Measurements from ENCODE around the gene WDR13. TPM values are rescaled to one million over a fixed set of nuclear protein-coding genes. Genes with fewer than 3 reads are reported as not detected.
"Not testable (repeated sequence)": the region's sequence is repeated elsewhere in the genome, so short reads cannot be mapped to it uniquely, and the experiment has no call there.

The WDR13 gene
- total RNA-seq, result 10 to 100 TPM; 37.8 to 44.5 TPM

DNA sequence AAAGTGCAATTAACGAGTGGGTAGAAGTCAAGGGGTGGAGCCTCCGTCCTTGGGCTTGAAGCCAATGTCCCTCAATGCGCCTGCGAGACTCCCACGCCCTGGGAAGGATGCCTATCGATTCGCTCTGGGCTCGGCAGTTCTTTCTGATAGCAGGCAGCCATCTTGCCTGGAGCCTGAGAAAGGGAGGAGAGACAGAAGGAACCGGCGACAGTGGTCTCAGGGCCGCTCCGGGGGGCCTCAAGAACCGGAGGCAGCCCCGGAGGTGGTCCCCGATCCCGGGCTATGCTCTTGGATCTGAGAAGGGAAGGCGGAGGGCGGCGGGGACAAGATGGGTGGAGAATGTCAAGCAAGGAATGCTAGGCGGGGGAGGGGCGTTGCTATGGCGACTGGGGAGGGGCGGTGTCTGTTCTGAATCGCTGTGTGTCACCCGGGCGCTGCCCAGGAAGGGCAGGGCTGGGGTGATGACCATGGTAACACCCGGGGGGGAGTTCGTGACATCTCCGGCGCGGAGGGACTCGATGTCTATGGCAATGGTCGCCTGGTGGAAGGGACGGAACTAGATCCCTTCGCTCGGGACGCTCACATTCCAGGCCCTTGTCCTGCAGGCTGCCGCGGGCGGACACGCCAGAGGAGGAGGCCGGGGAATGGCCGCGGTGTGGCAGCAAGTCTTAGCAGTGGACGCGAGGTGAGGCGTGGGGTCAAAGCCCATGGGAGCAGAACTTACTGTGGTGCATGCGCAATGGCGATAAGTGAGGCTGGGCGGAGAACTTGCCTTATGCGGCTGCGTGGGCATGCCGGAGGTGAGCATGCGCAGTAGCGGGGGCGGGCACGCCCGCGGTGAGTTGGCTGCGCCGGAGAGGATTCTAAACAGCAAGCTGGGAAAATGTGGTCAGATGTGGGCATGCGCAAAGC lies at the start of gene WDR13:
Gene WDR13 (plus strand): TSS at position 140 of the 912 bp plus-strand sequence. CDS start 505 bp downstream, at position 645.
- ChIA-PET POLR2A (no interaction called here), CTCF (interaction anchor here (0.9 kb wide), 1 partner anchor 19 kb away, joined by 5 read pairs; no protein-coding TSS in a partner anchor)
- peak within 1 kb of the TSS; percentile 99 for H3K27ac Mint-ChIP-seq
- peaks cover 6% of the 10 kb centered on the region for H3K36me3 Mint-ChIP-seq (ENCODE audit: low read depth)
- no peaks in the 10 kb centered on the region for H3K9me3 Mint-ChIP-seq
- peak within 1 kb of the TSS; percentile 95 for H3K4me3 Mint-ChIP-seq
- H3K27me3 Mint-ChIP-seq, result no peaks in the 10 kb centered on the region
- H3K4me1 Mint-ChIP-seq, result peaks cover 12% of the 10 kb centered on the region
- DNase-seq, result peak; percentile 91

DNA sequence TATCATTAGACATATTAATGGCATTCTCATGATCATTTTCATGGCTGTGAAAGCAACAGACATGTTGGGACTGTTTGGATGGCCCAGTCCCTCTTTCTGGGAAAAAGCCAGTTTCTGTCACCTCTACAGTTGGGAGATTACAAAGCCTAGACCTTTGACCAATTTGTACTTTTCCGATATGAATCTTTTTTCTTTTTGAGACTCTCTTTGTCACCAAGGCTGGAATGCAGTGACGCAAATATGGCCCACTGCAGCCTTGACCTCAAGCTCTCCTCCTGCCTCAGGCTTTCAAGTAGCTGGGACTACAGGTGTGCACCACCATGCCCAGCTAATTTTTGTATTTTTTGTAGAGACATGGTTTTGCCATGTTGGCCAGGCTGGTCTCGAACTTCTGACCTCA lies 48.4 kb upstream of the WDR13 start:
- ChIA-PET CTCF (no interaction called here), POLR2A (no interaction called here)
- Mint-ChIP-seq H3K9me3 (no peaks in the 10 kb centered on the region), H3K4me3 (no peak overlapping the region), H3K27ac (no peak overlapping the region), H3K36me3 (ENCODE audit: low read depth) (peaks cover 21% of the 10 kb centered on the region), H3K27me3 (no peaks in the 10 kb centered on the region), H3K4me1 (peaks cover 1% of the 10 kb centered on the region)
- no peak for DNase-seq

DNA sequence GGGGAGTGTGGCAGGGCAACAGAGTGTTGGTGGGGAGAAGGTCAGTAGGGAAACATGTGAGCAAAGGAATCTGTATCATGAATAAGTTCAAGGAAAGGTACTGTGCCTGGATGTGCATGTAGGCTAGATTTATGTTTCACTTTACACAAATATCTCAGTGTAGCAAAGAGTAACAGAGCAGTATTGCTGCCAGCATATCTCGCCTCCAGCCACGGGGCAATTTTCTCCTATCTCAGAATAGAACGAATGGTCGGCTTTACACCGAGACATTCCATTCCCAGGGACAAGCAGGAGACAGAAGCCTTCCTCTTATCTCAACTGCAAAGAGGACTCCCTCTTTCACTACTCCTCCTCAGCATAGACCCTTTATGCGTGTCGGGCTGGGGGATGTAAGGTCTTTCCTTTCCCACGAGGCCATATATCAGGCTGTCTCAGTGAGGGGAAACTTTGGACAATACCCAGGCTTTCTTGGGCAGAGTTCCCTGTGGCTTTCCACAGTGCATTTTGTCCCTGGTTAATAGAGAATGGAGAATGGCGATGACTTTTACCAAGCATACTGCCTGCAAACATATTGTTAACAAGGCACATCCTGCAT lies 41.5 kb upstream of the WDR13 start:
- H3K9me3 Mint-ChIP-seq, H3K27me3 Mint-ChIP-seq, H3K4me1 Mint-ChIP-seq, CTCF ChIA-PET, DNase-seq, H3K4me3 Mint-ChIP-seq, POLR2A ChIA-PET, H3K27ac Mint-ChIP-seq: not testable (repeated sequence)
- peaks cover 18% of the 10 kb centered on the region for H3K36me3 Mint-ChIP-seq (ENCODE audit: low read depth)

DNA sequence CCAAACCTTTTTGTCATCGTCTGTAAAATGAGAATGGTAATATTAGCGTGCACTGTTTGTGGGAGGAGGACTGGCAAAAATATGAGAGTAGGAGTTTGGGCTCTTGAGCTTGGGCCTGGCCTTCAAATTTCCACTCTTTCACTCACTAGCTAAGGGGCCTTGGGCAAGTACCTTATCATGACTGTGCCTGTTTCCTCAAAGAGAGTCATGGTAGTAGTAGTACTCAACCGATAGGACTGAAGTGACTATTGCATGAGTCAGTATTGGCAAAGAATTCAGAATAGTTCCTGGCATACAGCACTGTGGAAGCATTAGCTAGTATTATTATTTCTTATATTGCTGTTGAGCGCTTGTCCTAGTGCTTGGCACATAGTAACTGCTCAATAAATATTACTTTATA lies 39.0 kb upstream of the WDR13 start:
- Mint-ChIP-seq H3K27ac (no peak overlapping the region), H3K36me3 (ENCODE audit: low read depth) (peaks cover 19% of the 10 kb centered on the region), H3K4me1 (no peaks in the 10 kb centered on the region), H3K4me3 (no peak overlapping the region), H3K9me3 (no peaks in the 10 kb centered on the region), H3K27me3 (no peaks in the 10 kb centered on the region)
- CTCF ChIA-PET, result interaction anchor here (0.6 kb wide), 1 partner anchor 16 kb away, joined by 4 read pairs; no protein-coding TSS in a partner anchor
- no peak for DNase-seq
- POLR2A ChIA-PET, result no interaction called here

DNA sequence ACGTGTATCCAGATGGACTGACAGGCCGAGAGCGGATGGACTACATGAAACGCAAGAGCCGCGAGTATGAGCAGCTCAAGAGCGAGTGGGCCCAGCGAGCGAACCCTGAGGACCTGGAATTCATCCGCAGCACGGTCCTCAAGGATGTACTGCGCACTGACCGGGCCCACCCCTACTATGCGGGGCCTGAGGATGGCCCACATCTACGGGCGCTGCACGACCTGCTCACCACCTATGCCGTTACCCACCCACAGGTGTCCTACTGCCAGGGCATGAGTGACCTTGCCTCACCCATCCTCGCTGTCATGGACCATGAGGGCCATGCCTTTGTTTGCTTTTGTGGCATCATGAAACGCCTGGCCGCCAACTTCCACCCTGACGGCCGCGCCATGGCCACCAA lies 37.7 kb upstream of the WDR13 start:
- CTCF ChIA-PET, result no interaction called here
- POLR2A ChIA-PET, result no interaction called here
- Mint-ChIP-seq H3K36me3 (ENCODE audit: low read depth) (peaks cover 15% of the 10 kb centered on the region), H3K4me1 (no peaks in the 10 kb centered on the region), H3K4me3 (no peak overlapping the region), H3K27ac (no peak overlapping the region), H3K27me3 (no peaks in the 10 kb centered on the region), H3K9me3 (no peaks in the 10 kb centered on the region)
- DNase-seq, result no peak

DNA sequence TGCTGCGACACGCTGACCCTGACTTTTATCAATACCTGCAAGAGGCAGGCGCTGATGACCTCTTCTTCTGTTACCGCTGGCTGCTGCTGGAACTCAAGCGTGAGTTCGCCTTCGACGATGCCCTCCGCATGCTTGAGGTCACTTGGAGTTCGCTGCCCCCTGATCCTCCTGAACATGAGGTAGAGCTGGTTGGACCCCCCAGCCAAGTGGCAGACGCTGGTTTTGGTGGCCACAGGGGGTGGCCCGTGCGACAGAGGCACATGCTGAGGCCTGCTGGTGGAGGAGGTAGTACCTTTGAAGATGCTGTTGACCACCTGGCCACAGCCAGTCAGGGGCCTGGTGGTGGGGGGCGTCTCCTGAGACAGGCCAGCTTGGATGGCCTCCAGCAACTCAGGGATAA lies 37.2 kb upstream of the WDR13 start:
- no peaks in the 10 kb centered on the region for H3K9me3 Mint-ChIP-seq
- no peaks in the 10 kb centered on the region for H3K27me3 Mint-ChIP-seq
- ChIA-PET CTCF (no interaction called here), POLR2A (no interaction called here)
- no peak for DNase-seq
- H3K27ac Mint-ChIP-seq, result peak overlapping the region; percentile 25
- H3K4me3 Mint-ChIP-seq, result no peak overlapping the region
- H3K4me1 Mint-ChIP-seq, result no peaks in the 10 kb centered on the region
- H3K36me3 Mint-ChIP-seq (ENCODE audit: low read depth), result peaks cover 11% of the 10 kb centered on the region

DNA sequence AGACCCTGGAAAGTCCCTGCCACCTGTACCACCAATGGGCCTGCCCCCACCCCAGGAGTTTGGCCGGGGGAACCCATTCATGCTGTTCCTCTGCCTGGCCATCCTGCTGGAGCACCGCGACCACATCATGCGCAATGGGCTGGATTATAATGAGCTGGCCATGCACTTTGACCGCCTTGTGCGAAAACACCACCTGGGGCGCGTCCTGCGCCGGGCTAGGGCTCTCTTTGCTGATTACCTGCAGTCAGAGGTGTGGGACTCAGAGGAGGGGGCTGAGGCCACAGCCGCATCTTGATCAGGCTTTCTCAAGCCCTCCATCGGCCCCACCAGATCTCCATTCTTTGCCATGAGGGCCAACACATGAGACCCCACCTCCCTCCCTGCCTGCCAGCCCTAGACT lies 36.6 kb upstream of the WDR13 start:
- H3K4me3 Mint-ChIP-seq, result no peak overlapping the region
- H3K36me3 Mint-ChIP-seq (ENCODE audit: low read depth), result peaks cover 8% of the 10 kb centered on the region
- ChIA-PET CTCF (no interaction called here), POLR2A (no interaction called here)
- H3K9me3 Mint-ChIP-seq, result no peaks in the 10 kb centered on the region
- no peak for DNase-seq
- no peaks in the 10 kb centered on the region for H3K4me1 Mint-ChIP-seq
- no peaks in the 10 kb centered on the region for H3K27me3 Mint-ChIP-seq
- H3K27ac Mint-ChIP-seq, result peak overlapping the region; percentile 50

DNA sequence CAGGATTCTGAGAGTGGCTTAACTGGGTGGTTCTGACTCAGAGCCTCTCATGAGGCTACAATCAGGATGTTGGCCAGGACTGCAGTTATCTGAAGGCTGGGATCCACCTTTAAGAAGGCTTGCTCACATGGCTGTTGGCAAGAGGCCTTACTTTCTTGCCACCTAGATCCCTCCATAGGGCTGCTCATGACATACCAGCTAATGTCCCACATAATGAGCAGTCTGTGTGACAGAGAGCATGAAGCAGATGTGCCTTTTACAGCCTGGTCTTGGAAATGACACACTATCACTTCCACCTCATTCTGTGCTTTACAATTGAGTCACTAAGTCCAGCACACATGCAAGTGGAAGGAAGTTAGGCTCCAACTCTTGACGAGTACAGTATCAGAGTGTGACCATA lies 27.3 kb upstream of the WDR13 start:
- CTCF ChIA-PET, result no interaction called here
- Mint-ChIP-seq H3K4me3 (no peak overlapping the region), H3K27ac (peak overlapping the region; percentile 13), H3K36me3 (ENCODE audit: low read depth) (peaks cover 7% of the 10 kb centered on the region), H3K4me1 (peaks cover 16% of the 10 kb centered on the region), H3K9me3 (no peaks in the 10 kb centered on the region), H3K27me3 (no peaks in the 10 kb centered on the region)
- POLR2A ChIA-PET, result no interaction called here
- no peak for DNase-seq

DNA sequence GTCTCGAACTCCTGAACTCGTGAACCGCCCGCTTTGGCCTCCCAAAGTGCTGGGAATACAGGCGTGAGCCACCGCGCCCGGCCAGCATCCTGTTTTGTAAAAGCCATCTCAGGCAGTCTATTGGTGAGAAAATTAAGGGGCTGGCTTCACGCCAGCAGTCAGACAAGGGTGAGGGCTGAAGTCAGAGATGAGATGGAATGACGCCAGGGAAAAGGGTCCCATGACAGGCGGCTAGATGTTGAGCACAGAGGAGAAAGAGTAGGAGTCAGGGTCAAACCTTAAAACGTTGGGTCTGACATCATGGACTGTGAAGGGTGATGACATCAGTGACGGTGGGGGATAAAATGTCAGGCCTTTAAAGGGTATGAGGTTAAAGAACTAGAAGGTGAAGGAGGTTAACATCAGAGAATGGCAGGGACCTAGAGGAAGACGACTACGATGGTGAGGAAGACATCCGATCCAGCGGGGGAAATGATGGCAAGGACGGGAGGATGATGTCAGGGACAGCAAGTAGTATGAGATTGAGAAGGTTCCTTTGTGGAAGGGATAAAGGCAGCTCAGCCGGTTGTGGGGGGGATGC lies 23.5 kb upstream of the WDR13 start:
- DNase-seq, result peak; percentile 28
- peaks cover 35% of the 10 kb centered on the region for H3K4me1 Mint-ChIP-seq
- H3K27me3 Mint-ChIP-seq, result no peaks in the 10 kb centered on the region
- H3K9me3 Mint-ChIP-seq, result no peaks in the 10 kb centered on the region
- peaks cover 38% of the 10 kb centered on the region for H3K36me3 Mint-ChIP-seq (ENCODE audit: low read depth)
- CTCF ChIA-PET, result interaction anchor here (0.7 to 1.5 kb wide), 2 partner anchors 10 to 34 kb away, joined by 3 read pairs; no protein-coding TSS in a partner anchor
- H3K4me3 Mint-ChIP-seq, result peak overlapping the region; percentile 98
- POLR2A ChIA-PET, result no interaction called here
- H3K27ac Mint-ChIP-seq, result peak overlapping the region; percentile 99

DNA sequence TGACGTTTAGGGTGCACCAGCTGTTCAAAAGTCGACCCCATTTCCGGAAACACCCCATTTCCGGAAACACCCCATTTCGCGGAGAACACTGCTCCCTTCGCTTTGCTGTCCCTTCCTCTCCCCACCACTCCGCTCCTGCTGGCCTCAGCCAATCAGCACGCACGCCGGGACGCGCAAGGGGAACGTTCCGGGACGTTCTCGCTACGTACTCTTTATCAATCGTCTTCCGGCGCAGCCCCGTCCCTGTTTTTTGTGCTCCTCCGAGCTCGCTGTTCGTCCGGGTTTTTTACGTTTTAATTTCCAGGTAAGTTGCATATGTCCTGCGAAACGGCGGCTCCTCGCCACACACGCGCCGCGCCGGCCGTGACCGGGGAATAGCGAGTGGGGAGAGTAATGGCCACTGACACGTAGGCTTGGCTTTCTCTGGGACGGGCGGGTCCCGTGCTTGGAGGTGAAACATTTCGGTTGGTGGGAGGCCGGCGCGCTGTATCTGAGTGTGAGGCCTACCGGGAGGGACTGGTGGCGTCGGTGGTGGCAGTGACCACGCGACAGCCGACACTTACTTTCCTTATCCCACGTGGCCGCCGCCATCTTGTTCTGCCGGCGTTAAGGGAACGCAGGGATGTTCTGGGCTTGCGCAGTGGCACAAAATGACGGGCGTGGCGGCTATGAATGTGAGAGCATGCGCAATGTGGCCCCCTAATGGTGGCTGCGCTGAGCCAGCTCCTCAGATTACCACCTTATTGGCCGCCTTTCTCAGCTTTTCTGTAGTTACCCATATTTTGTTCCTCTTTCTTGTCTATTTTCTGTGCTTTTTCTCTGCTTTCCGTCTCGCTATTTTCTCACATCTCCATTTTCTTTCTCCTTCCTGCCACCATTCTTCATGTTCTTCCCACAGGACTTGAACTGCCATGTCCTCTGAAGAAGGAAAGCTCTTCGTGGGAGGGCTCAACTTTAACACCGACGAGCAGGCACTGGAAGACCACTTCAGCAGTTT lies 22.7 kb upstream of the WDR13 start, which contains the start of gene RBM3:
Gene RBM3 (plus strand): TSS at position 215 of the 997 bp plus-strand sequence. CDS start 697 bp downstream, at position 912.
- Mint-ChIP-seq H3K27me3 (no peaks in the 10 kb centered on the region), H3K4me1 (peaks cover 37% of the 10 kb centered on the region), H3K4me3 (peak within 1 kb of the TSS; percentile 98), H3K27ac (peak within 1 kb of the TSS; percentile 99), H3K9me3 (no peaks in the 10 kb centered on the region), H3K36me3 (ENCODE audit: low read depth) (peaks cover 44% of the 10 kb centered on the region)
- ChIA-PET CTCF (interaction anchor here (0.7 to 1.5 kb wide), 2 partner anchors 9 to 35 kb away, joined by 3 read pairs; no protein-coding TSS in a partner anchor), POLR2A (no interaction called here)
- peak; percentile 95 for DNase-seq

DNA sequence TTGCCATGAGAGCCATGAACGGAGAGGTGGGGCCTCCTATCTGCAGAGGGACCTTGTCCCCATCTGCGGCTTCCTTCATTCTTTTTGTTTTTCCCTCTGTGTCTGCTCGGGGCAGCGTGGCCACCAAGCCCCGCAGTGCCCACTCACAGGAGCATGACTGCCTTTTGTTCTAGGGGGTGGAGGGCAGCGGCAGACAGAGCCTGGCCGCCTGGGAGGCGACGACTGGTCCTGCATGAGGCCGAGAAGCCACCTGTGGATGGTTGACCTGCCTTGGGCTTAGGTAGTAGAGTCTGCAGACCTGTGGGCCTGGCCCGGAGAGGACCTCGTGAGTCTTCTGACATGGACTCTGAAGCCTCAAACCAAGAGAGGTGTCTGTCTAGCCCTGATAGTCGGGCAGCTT lies 21.6 kb upstream of the WDR13 start:
- no peaks in the 10 kb centered on the region for H3K9me3 Mint-ChIP-seq
- no peak for DNase-seq
- H3K36me3 Mint-ChIP-seq (ENCODE audit: low read depth), result peaks cover 48% of the 10 kb centered on the region
- peaks cover 32% of the 10 kb centered on the region for H3K4me1 Mint-ChIP-seq
- peak overlapping the region; percentile 98 for H3K4me3 Mint-ChIP-seq
- H3K27me3 Mint-ChIP-seq, result no peaks in the 10 kb centered on the region
- H3K27ac Mint-ChIP-seq, result peak overlapping the region; percentile 99
- CTCF ChIA-PET, result no interaction called here
- POLR2A ChIA-PET, result no interaction called here

DNA sequence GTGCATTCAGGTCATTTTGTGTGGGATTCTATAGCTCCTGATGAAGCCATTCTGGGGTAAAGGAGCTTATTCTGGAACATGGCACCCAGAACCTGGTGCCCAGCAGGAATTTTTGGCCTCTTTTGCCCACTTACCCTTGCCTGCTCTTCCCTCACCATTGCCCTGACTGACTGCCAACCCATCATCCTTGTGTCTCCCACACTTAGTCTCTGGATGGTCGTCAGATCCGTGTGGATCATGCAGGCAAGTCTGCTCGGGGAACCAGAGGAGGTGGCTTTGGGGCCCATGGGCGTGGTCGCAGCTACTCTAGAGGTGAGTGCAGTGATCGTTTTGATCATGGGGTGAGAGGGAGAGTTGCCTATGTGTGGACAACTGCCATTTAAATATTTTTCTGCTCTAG lies 21.2 kb upstream of the WDR13 start:
- no peaks in the 10 kb centered on the region for H3K27me3 Mint-ChIP-seq
- CTCF ChIA-PET, result no interaction called here
- peak overlapping the region; percentile 98 for H3K4me3 Mint-ChIP-seq
- H3K36me3 Mint-ChIP-seq (ENCODE audit: low read depth), result peaks cover 48% of the 10 kb centered on the region
- POLR2A ChIA-PET, result no interaction called here
- peak overlapping the region; percentile 99 for H3K27ac Mint-ChIP-seq
- H3K9me3 Mint-ChIP-seq, result no peaks in the 10 kb centered on the region
- H3K4me1 Mint-ChIP-seq, result peaks cover 32% of the 10 kb centered on the region
- no peak for DNase-seq

All from activated CD4-positive, alpha-beta T cell treated with anti-CD3 and anti-CD28 coated beads, Interleukin-2, amount 10 ng/mL, durations not matched to agents 7 days and 5 days (primary cell).